ENCODE data around the gene RBMS1. TPM values are rescaled to one million over a fixed set of nuclear protein-coding genes. Genes with fewer than 3 reads are reported as not detected.

Gene RBMS1
- total RNA-seq, 1 experiment from 2014 or later = 77.5 TPM

DNA sequence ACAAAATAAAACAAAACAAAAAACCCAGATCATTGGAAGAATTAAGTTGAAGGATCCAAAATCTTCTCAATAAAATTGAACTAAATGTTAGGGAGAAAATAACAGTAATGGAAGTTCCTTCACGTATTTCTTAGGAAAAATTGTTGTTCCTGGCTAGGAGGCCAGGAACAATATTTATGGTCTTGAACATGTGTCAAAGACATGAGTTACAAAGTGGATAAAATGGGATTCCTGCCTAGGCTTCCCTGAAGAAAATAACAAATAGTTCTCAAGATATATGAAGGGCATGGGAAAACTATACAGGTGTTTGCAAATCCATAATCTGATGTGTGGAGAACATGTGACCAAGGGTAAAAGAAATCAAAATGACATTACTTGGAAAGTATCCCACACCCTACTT lies 225.9 kb downstream of the RBMS1 start:
- Histone ChIP-seq H2BK15ac (ENCODE audit: low read depth, low read length) (no peak overlapping the region), H3K23me2 (ENCODE audit: insufficient read length, low read depth, low read length, poor library complexity, severe bottlenecking) (peaks cover 5% of the 10 kb centered on the region), H3K56ac (ENCODE audit: insufficient read length, low read depth, low read length) (no peak overlapping the region), H4K8ac (replicated peaks; ENCODE audit: insufficient read length, low read depth, low read length) (no peak overlapping the region), H2BK12ac (ENCODE audit: insufficient read length, low read depth, low read length) (no peak overlapping the region), H3K18ac (ENCODE audit: insufficient read length, low read depth, low read length) (no peak overlapping the region), H3K14ac (ENCODE audit: insufficient read depth, low read length) (no peak overlapping the region), H2BK20ac (ENCODE audit: low read depth, low read length, poor library complexity, severe bottlenecking) (no peak overlapping the region), H3K4me2 (ENCODE audit: insufficient read depth, insufficient read length, low read length) (no peak overlapping the region), H4K5ac (ENCODE audit: insufficient read length, low read depth, low read length) (no peak overlapping the region), H3K9ac (ENCODE audit: extremely low read depth, insufficient read length, low read length) (no peak overlapping the region), H3K4ac (ENCODE audit: low read depth, low read length) (no peak overlapping the region), H3K27me3 (ENCODE audit: insufficient read depth, low read length) (no peaks in the 10 kb centered on the region; the same call in 1 of the 2 replicates), H3K4me1 (ENCODE audit: insufficient read depth, low read length) (peaks cover 8% of the 10 kb centered on the region; the same call in 1 of the 2 replicates), H4K20me1 (ENCODE audit: control insufficient read depth, insufficient read depth, insufficient read length) (no peaks in the 10 kb centered on the region), H2BK5ac (ENCODE audit: insufficient read length, low read length) (no peak overlapping the region), H2AK5ac (ENCODE audit: insufficient read length, low read length) (no peak overlapping the region), H2AFZ (ENCODE audit: low read length) (no peak overlapping the region), H3T11ph (ENCODE audit: low read length) (no peak overlapping the region), H3K9me3 (ENCODE audit: control insufficient read depth, low read depth, low read length) (no peaks in the 10 kb centered on the region), H3K27ac (ENCODE audit: insufficient read length, low read depth, low read length) (no peak overlapping the region), H3K79me2 (ENCODE audit: insufficient read depth, low read length) (no peaks in the 10 kb centered on the region), H3K23ac (ENCODE audit: insufficient read length, low read depth, low read length) (no peak overlapping the region), H2BK120ac (ENCODE audit: low read depth, low read length, poor library complexity, severe bottlenecking) (no peak overlapping the region), H3K79me1 (ENCODE audit: insufficient read depth, low read depth, low read length, poor library complexity, severe bottlenecking) (no peaks in the 10 kb centered on the region), H4K91ac (ENCODE audit: insufficient read length, low read depth, low read length) (no peak overlapping the region)
- Mint-ChIP-seq H3K27ac (no peak overlapping the region), H3K27me3 (ENCODE audit: low read depth) (peaks cover 19% of the 10 kb centered on the region), H3K9me3 (no peaks in the 10 kb centered on the region), H3K36me3 (ENCODE audit: insufficient read depth in 1 of 3, low read depth in 3 of 3) (peaks cover 2 to 7% (median 6%) of the 10 kb centered on the region in 3 experiments; a peak in 5 of 7 replicates), H3K4me3 (no peak overlapping the region), H3K4me1 (peaks cover 28 to 30% of the 10 kb centered on the region in 2 experiments)
- DNase-seq = no peak
- TF ChIP-seq, protein P1, sequence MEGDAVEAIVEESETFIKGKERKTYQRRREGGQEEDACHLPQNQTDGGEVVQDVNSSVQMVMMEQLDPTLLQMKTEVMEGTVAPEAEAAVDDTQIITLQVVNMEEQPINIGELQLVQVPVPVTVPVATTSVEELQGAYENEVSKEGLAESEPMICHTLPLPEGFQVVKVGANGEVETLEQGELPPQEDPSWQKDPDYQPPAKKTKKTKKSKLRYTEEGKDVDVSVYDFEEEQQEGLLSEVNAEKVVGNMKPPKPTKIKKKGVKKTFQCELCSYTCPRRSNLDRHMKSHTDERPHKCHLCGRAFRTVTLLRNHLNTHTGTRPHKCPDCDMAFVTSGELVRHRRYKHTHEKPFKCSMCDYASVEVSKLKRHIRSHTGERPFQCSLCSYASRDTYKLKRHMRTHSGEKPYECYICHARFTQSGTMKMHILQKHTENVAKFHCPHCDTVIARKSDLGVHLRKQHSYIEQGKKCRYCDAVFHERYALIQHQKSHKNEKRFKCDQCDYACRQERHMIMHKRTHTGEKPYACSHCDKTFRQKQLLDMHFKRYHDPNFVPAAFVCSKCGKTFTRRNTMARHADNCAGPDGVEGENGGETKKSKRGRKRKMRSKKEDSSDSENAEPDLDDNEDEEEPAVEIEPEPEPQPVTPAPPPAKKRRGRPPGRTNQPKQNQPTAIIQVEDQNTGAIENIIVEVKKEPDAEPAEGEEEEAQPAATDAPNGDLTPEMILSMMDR (conservative IDR thresholded peaks at IDR 0.05) = no peak
- no CpG with 5 or more reads among the region's 1 CpG for WGBS (ENCODE audit: extremely low coverage, insufficient read length, low lambda C conversion rate)

Measured in H9 (cell line).